IMR-90 (cell line): ENCODE measurements around the gene KCP. TPM values are rescaled to one million over a fixed set of nuclear protein-coding genes. Genes with fewer than 3 reads are reported as not detected.

Experiments
- ATAC-seq: fragments of 200-7000 bp; cut with Tn5 transposase; 2 replicates; pipeline ENCODE4 v1.9.1; 2020; ENCODE audit warnings: low read depth, mild to moderate bottlenecking, moderate library complexity
- BruUV-seq: library from RNA; stranded (reverse); fragments of 400-500 nt; replicated peaks from 2 replicates; lab custom pipeline; 2021; lab: Mats Ljungman, UMichigan
- CTCF ChIA-PET: fragments of 300-600 bp; formaldehyde crosslinking; extraction: SDS; loops from one replicate; lab custom pipeline; 2021; ENCODE audit warnings: antibody characterized with exemption; lab: Yijun Ruan, JAX
- POLR2A ChIA-PET: fragments of 300-600 bp; sonication (Branson Sonifier 250); formaldehyde crosslinking; loops from one replicate; lab custom pipeline; 2022; ENCODE audit warnings: antibody characterized with exemption; ENCODE audit not compliant: unreplicated experiment; lab: Charles Lee
- DNase-seq: peaks from one replicate; pipeline ENCODE4 v3.0.0; 2013
- H2AFZ ChIP-seq: replicated peaks from 2 replicates; pipeline ENCODE3; 2013; ENCODE audit warnings: low read length, mild to moderate bottlenecking; ENCODE audit not compliant: poor library complexity
- H2AK5ac ChIP-seq: 2 replicates; pipeline ENCODE4 v1.6.1; 2013; ENCODE audit warnings: low read depth, low read length, inconsistent platforms
- H2AK9ac ChIP-seq: replicated peaks from 2 replicates; pipeline ENCODE3; 2013; ENCODE audit warnings: mild to moderate bottlenecking, low read depth, low read length, moderate library complexity; ENCODE audit not compliant: poor library complexity
- H2BK120ac ChIP-seq: 2 replicates; pipeline ENCODE4 v1.6.1; 2013; ENCODE audit warnings: low read depth, low read length, inconsistent platforms
- H2BK15ac ChIP-seq: 3 replicates; pipeline ENCODE4 v1.6.1; 2013; ENCODE audit warnings: low read depth, low read length, inconsistent platforms
- H2BK20ac ChIP-seq: 2 replicates; pipeline ENCODE4 v1.6.1; 2013; ENCODE audit warnings: low read depth, mild to moderate bottlenecking, inconsistent platforms, low read length, moderate library complexity
- H2BK5ac ChIP-seq: 2 replicates; pipeline ENCODE4 v1.6.1; 2013; ENCODE audit warnings: mild to moderate bottlenecking, low read depth, low read length, inconsistent platforms; ENCODE audit not compliant: poor library complexity, severe bottlenecking
- H3K14ac ChIP-seq: replicated peaks from 2 replicates; pipeline ENCODE4 v1.6.1; 2013; ENCODE audit warnings: low read depth, low read length, inconsistent platforms
- H3K18ac ChIP-seq: 2 replicates; pipeline ENCODE4 v1.6.1; 2013; ENCODE audit warnings: low read depth, low read length, control low read depth
- H3K23ac ChIP-seq: 2 replicates; pipeline ENCODE4 v1.6.1; 2013; ENCODE audit warnings: low read depth, low read length, inconsistent platforms
- H3K27ac ChIP-seq: 2 replicates; pipeline ENCODE4 v1.5.1; 2013; ENCODE audit warnings: mild to moderate bottlenecking, control low read depth, low read length; ENCODE audit not compliant: insufficient read depth
- H3K27me3 ChIP-seq: 2 replicates; pipeline ENCODE4 v1.6.1; 2013; ENCODE audit warnings: low read length; ENCODE audit not compliant: control insufficient read depth, insufficient read depth
- H3K36me3 ChIP-seq: 2 replicates; pipeline ENCODE4 v1.6.1; 2013; ENCODE audit warnings: low read length, mixed read lengths; ENCODE audit not compliant: control insufficient read depth, insufficient read depth
- H3K4ac ChIP-seq: 2 replicates; pipeline ENCODE4 v1.6.1; 2013; ENCODE audit warnings: low read depth, low read length, inconsistent platforms
- H3K4me1 ChIP-seq: 2 replicates; pipeline ENCODE4 v1.6.1; 2013; ENCODE audit warnings: low read length, mixed read lengths; ENCODE audit not compliant: control insufficient read depth, insufficient read depth
- H3K4me2 ChIP-seq: 2 replicates; pipeline ENCODE4 v1.6.1; 2013; ENCODE audit warnings: low read depth, mild to moderate bottlenecking, control low read depth, low read length, moderate library complexity
- H3K4me3 ChIP-seq: 2 replicates; pipeline ENCODE4 v1.5.1; 2013; ENCODE audit warnings: low read depth, mild to moderate bottlenecking, control low read depth, low read length, moderate library complexity; ENCODE audit not compliant: insufficient read depth
- H3K56ac ChIP-seq: 2 replicates; pipeline ENCODE4 v1.6.1; 2013; ENCODE audit warnings: low read length, inconsistent platforms; ENCODE audit not compliant: insufficient read depth; ENCODE audit errors: extremely low read depth
- H3K79me1 ChIP-seq, 2 experiments: 2 replicates each; pipeline ENCODE4 v1.6.1; 2013; ENCODE audit warnings: low read length in 2 of 2, inconsistent platforms in 1 of 2, low read depth in 1 of 2
- H3K9ac ChIP-seq: 2 replicates; pipeline ENCODE4 v1.6.1; 2013; ENCODE audit warnings: low read depth, low read length, control low read depth
- H3K9me1 ChIP-seq: 2 replicates; pipeline ENCODE4 v1.6.1; 2013; ENCODE audit warnings: low read length, inconsistent platforms; ENCODE audit not compliant: insufficient read depth
- H3K9me3 ChIP-seq: 2 replicates; pipeline ENCODE4 v1.6.1; 2013; ENCODE audit warnings: low read length; ENCODE audit not compliant: control insufficient read depth, insufficient read depth
- H4K20me1 ChIP-seq: 2 replicates; pipeline ENCODE4 v1.6.1; 2013; ENCODE audit warnings: low read length, inconsistent platforms; ENCODE audit not compliant: insufficient read depth
- H4K5ac ChIP-seq: 2 replicates; pipeline ENCODE4 v1.6.1; 2013; ENCODE audit warnings: mild to moderate bottlenecking, low read depth, low read length, control low read depth
- H4K8ac ChIP-seq, 2 experiments: 2 replicates each; pipeline ENCODE4 v1.6.1; 2013; ENCODE audit warnings: low read depth in 2 of 2, low read length in 2 of 2, control low read depth in 1 of 2, inconsistent platforms in 1 of 2
- H4K91ac ChIP-seq: 2 replicates; pipeline ENCODE4 v1.6.1; 2013; ENCODE audit warnings: low read depth, low read length, inconsistent platforms; ENCODE audit not compliant: insufficient read depth
- BHLHE40 ChIP-seq: fragments of 150-350 bp; IDR thresholded peaks from 2 replicates; pipeline ENCODE4 v1.6.1; 2016; ENCODE audit warnings: mild to moderate bottlenecking, low read depth, low read length
- CEBPB ChIP-seq: IDR thresholded peaks from 2 replicates; pipeline ENCODE4 v1.6.1; 2012; ENCODE audit warnings: low read depth, low read length, improper control_type of control experiment
- CHD1 ChIP-seq: IDR thresholded peaks from 2 replicates; pipeline ENCODE4 v1.6.1; 2012; ENCODE audit warnings: low read depth, low read length, improper control_type of control experiment
- CTCF ChIP-seq: conservative IDR thresholded peaks from 2 replicates; pipeline ENCODE4 v1.5.1; 2012; ENCODE audit warnings: mild to moderate bottlenecking, low read depth, low read length, improper control_type of control experiment
- ELK1 ChIP-seq: fragments of 150-350 bp; IDR thresholded peaks from 2 replicates; pipeline ENCODE4 v1.6.1; 2016; ENCODE audit warnings: low read depth, mild to moderate bottlenecking, low read length, moderate library complexity, borderline replicate concordance
- FOS ChIP-seq: fragments of 150-350 bp; IDR thresholded peaks from 2 replicates; pipeline ENCODE4 v1.6.1; 2016; ENCODE audit warnings: low read depth, low read length
- MAFK ChIP-seq: IDR thresholded peaks from 2 replicates; pipeline ENCODE4 v1.6.1; 2012; ENCODE audit warnings: low read depth, low read length, improper control_type of control experiment
- MAZ ChIP-seq: IDR thresholded peaks from 2 replicates; pipeline ENCODE4 v1.6.1; 2012; ENCODE audit warnings: low read depth, mild to moderate bottlenecking, low read length, improper control_type of control experiment, moderate library complexity, borderline replicate concordance
- MXI1 ChIP-seq: IDR thresholded peaks from 2 replicates; pipeline ENCODE4 v1.6.1; 2012; ENCODE audit warnings: low read depth, mild to moderate bottlenecking, low read length, moderate library complexity, borderline replicate concordance
- NFE2L2 ChIP-seq: fragments of 150-350 bp; IDR thresholded peaks from 2 replicates; pipeline ENCODE4 v1.6.1; 2016; ENCODE audit warnings: low read depth, mild to moderate bottlenecking, low read length
- POLR2A ChIP-seq: IDR thresholded peaks from 2 replicates; pipeline ENCODE4 v1.6.1; 2012; ENCODE audit warnings: mild to moderate bottlenecking, low read depth, low read length
- RAD21 ChIP-seq: IDR thresholded peaks from 2 replicates; pipeline ENCODE4 v1.6.1; 2012; ENCODE audit warnings: low read length, improper control_type of control experiment
- RCOR1 ChIP-seq: IDR thresholded peaks from 2 replicates; pipeline ENCODE4 v1.6.1; 2012; ENCODE audit warnings: mild to moderate bottlenecking, low read length, improper control_type of control experiment; ENCODE audit not compliant: insufficient replicate concordance
- RFX5 ChIP-seq: IDR thresholded peaks from 2 replicates; pipeline ENCODE4 v1.8.0; 2012; ENCODE audit warnings: low read depth, mild to moderate bottlenecking, low read length, moderate library complexity
- SMC3 ChIP-seq: fragments of 150-350 bp; IDR thresholded peaks from 2 replicates; pipeline ENCODE4 v1.6.1; 2016; ENCODE audit warnings: low read depth, mild to moderate bottlenecking, antibody characterized with exemption, low read length, moderate library complexity
- USF2 ChIP-seq: fragments of 150-350 bp; IDR thresholded peaks from 2 replicates; pipeline ENCODE4 v1.6.1; 2017; ENCODE audit warnings: mild to moderate bottlenecking, antibody characterized with exemption, low read length, low read depth
- WGBS, 2 experiments: methylation state at CpG; one replicate each; pipeline versions ENCODE4 v1.1.5 to v1.1.7; 2013; ENCODE audit warnings: missing lambda C conversion rate in 2 of 2; ENCODE audit not compliant: insufficient read length in 1 of 2; ENCODE audit errors: extremely low coverage in 2 of 2; 5-methylcytosine and 5-hydroxymethylcytosine counted together
- dilution Hi-C: fragments of 300-500 bp; cut with HindIII; formaldehyde crosslinking; loops from one replicate; pipeline ENCODE4 v1.14.3; 2018; ENCODE audit warnings: low sequenced_read_pairs; ENCODE audit not compliant: unreplicated experiment
- in situ Hi-C: fragments of 300-500 bp; cut with MboI; formaldehyde crosslinking; loops from 3 replicates; pipeline ENCODE4 v1.14.3; 2019; ENCODE audit warnings: low sequenced_read_pairs, inconsistent platforms, mixed read lengths
- intact Hi-C: fragments of 100-400 bp; cut with micrococcal nuclease; formaldehyde crosslinking; loops from 2 replicates; pipeline ENCODE4 v1.10.0; 2022
- polyA plus RNA-seq, 3 experiments: library from polyadenylated mRNA; depleted of rRNA; stranded (reverse); fragments of >200 nt; gene quantifications; 2 replicates each; pipeline ENCODE4 v1.2.3, GENCODE V29; 2012; ENCODE audit warnings: low replicate concordance in 1 of 3
- total RNA-seq: library from RNA; depleted of rRNA; stranded (reverse); fragments of >200 nt; gene quantifications from 2 replicates; pipeline ENCODE4 v1.2.3, GENCODE V29; 2012

Gene KCP
- total and polyA plus RNA-seq, 2 of the 4 experiments (the other 2 are of a cell fraction) = 0.03 TPM; not detected in 1

GRCh38 chr7:128849804-128850490 is 60.6 kb downstream of the KCP start:
- Histone ChIP-seq H4K91ac (no peak overlapping the region), H2BK120ac (no peak overlapping the region), H3K4ac (no peak overlapping the region), H2AK9ac (peak overlapping the region; percentile 55), H3K36me3 (peaks cover 96% of the 10 kb centered on the region), H3K4me2 (no peak overlapping the region), H3K56ac (no peak overlapping the region), H3K18ac (no peak overlapping the region), H3K79me1 (peaks cover 34 to 62% of the 10 kb centered on the region in 2 experiments), H2AFZ (no peak overlapping the region), H3K27ac (no peak overlapping the region), H2BK15ac (no peak overlapping the region), H4K8ac (no peak overlapping the region), H3K9me3 (no peaks in the 10 kb centered on the region), H4K5ac (no peak overlapping the region), H3K23ac (no peak overlapping the region), H3K14ac (no peak overlapping the region), H3K9ac (no peak overlapping the region), H3K9me1 (no peaks in the 10 kb centered on the region), H3K4me3 (no peak overlapping the region), H3K4me1 (no peaks in the 10 kb centered on the region), H2BK20ac (no peak overlapping the region), H4K20me1 (peaks cover 56% of the 10 kb centered on the region), H2AK5ac (no peak overlapping the region), H3K27me3 (no peaks in the 10 kb centered on the region), H2BK5ac (no peak overlapping the region)
- intact Hi-C loops (no loop called here), dilution Hi-C loops (no loop called here), in situ Hi-C loops (no loop called here)
- no TSS peak for BruUV-seq
- ATAC-seq (no peak), DNase-seq (no peak)
- TF ChIP-seq ELK1 (no peak), CEBPB (no peak), BHLHE40 (no peak), POLR2A (no peak), MAZ (no peak), RFX5 (no peak), MAFK (no peak), USF2 (no peak), NFE2L2 (no peak), MXI1 (no peak), RAD21 (no peak), RCOR1 (no peak), SMC3 (no peak), CHD1 (no peak), CTCF (no peak), FOS (no peak)
- 96% methylated on average over 14 of the region's 18 CpGs; no CpG with 5 or more reads in 1 of the 2 experiments for WGBS, 2 experiments
- POLR2A ChIA-PET = no interaction called here
- CTCF ChIA-PET = no interaction called here
